A673 (cell line): Measurements from ENCODE around the gene GNAT1. TPM values are rescaled to one million over a fixed set of nuclear protein-coding genes. Genes with fewer than 3 reads are reported as not detected.
A peak's percentile ranks its signal among the peaks of the same experiment; 100 is the strongest.

Experiments
- BruUV-seq: library from RNA; stranded (reverse); fragments of 400-500 nt; replicated peaks from 2 replicates; lab custom pipeline; 2021; lab: Mats Ljungman, UMichigan
- CTCF ChIA-PET: fragments of 300-600 bp; sonication (Branson Sonifier 250); formaldehyde crosslinking; loops from one replicate; lab custom pipeline; 2022; ENCODE audit warnings: antibody characterized with exemption; lab: Charles Lee
- POLR2A ChIA-PET: fragments of 300-600 bp; sonication (Branson Sonifier 250); formaldehyde crosslinking; loops from one replicate; lab custom pipeline; 2022; ENCODE audit warnings: antibody characterized with exemption; ENCODE audit not compliant: low non-redundant PET; lab: Charles Lee
- DNase-seq: peaks from one replicate; pipeline ENCODE4 v3.0.0-alpha.2; 2015; ENCODE audit warnings: low spot score
- H3K27ac ChIP-seq: fragments of 200-600 bp; sonication (generic); 2 replicates; pipeline ENCODE4 v1.5.1; 2016; ENCODE audit warnings: mixed run types, low read depth, mild to moderate bottlenecking, mixed read lengths, antibody characterized with exemption, low read length; ENCODE audit not compliant: poor library complexity, severe bottlenecking
- H3K27me3 ChIP-seq: fragments of 200-600 bp; sonication (generic); replicated peaks from 2 replicates; pipeline ENCODE4 v1.6.1; 2017; ENCODE audit warnings: mixed run types, low read depth, mild to moderate bottlenecking, mixed read lengths, antibody characterized with exemption, low read length; ENCODE audit not compliant: insufficient read depth, poor library complexity
- H3K36me3 ChIP-seq: fragments of 200-600 bp; sonication (generic); 2 replicates; pipeline ENCODE4 v1.6.1; 2016; ENCODE audit warnings: mixed run types, mild to moderate bottlenecking, mixed read lengths, antibody characterized with exemption, low read length; ENCODE audit not compliant: insufficient read depth, poor library complexity, severe bottlenecking
- H3K4me1 ChIP-seq: fragments of 200-600 bp; sonication (generic); 2 replicates; pipeline ENCODE4 v1.6.1; 2017; ENCODE audit warnings: mixed run types, mild to moderate bottlenecking, mixed read lengths, antibody characterized with exemption, low read length; ENCODE audit not compliant: insufficient read depth, poor library complexity, severe bottlenecking
- H3K4me3 ChIP-seq: fragments of 200-600 bp; sonication (generic); 2 replicates; pipeline ENCODE4 v1.5.1; 2016; ENCODE audit warnings: low read depth, mixed run types, mild to moderate bottlenecking, mixed read lengths, low read length; ENCODE audit not compliant: poor library complexity, severe bottlenecking
- H3K9me3 ChIP-seq: fragments of 200-600 bp; sonication (generic); 2 replicates; pipeline ENCODE4 v1.6.1; 2016; ENCODE audit warnings: mixed run types, low read depth, mild to moderate bottlenecking, mixed read lengths, antibody characterized with exemption, low read length; ENCODE audit not compliant: poor library complexity, severe bottlenecking
- CTCF ChIP-seq: fragments of 300-800, 200-600 bp; sonication (generic); conservative IDR thresholded peaks from 2 replicates; pipeline ENCODE4 v1.5.1; 2017; ENCODE audit warnings: low read depth, mild to moderate bottlenecking, antibody characterized with exemption, low read length, moderate library complexity, mixed read lengths
- EZH2 ChIP-seq: fragments of 200-600 bp; sonication (generic); IDR thresholded peaks from 2 replicates; pipeline ENCODE4 v1.6.1; 2017; ENCODE audit warnings: borderline replicate concordance, low read depth, mild to moderate bottlenecking, mixed read lengths, antibody characterized with exemption, low read length; ENCODE audit not compliant: poor library complexity, severe bottlenecking
- intact Hi-C: fragments of 100-400 bp; cut with micrococcal nuclease; formaldehyde crosslinking; loops from one replicate; pipeline ENCODE4 v1.10.0; 2022; ENCODE audit not compliant: unreplicated experiment
- total RNA-seq: library from RNA; stranded (reverse); gene quantifications from 2 replicates; pipeline ENCODE4 v1.2.3, GENCODE V29; 2021

Gene GNAT1
- total RNA-seq, 1 experiment from 2014 or later: not detected

- ChIA-PET POLR2A (no interaction called here), CTCF (no interaction called here)
- H3K4me3 ChIP-seq: no peak overlapping the region
- no peaks in the 10 kb centered on the region for H3K36me3 ChIP-seq
- no peak for TF ChIP-seq CTCF
- TF ChIP-seq EZH2: no peak
- no peaks in the 10 kb centered on the region for H3K9me3 ChIP-seq
- no peak for DNase-seq
- BruUV-seq: no TSS peak
- intact Hi-C loops: loop anchor here (1.0 kb wide), 1 partner anchor 69 kb away; no protein-coding TSS in a partner anchor
- no peaks in the 10 kb centered on the region for H3K4me1 ChIP-seq
- H3K27ac ChIP-seq: no peak overlapping the region
- H3K27me3 ChIP-seq: peaks cover 15% of the 10 kb centered on the region
These were observed 1.4 kb upstream of the GNAT1 start for GRCh38 chr3:50189989-50190388.

- CTCF ChIA-PET: interaction anchor here (0.6 kb wide), 1 partner anchor 35 kb away, joined by 6 read pairs; no protein-coding TSS in a partner anchor
- Histone ChIP-seq H3K4me1 (no peaks in the 10 kb centered on the region), H3K27me3 (peaks cover 15% of the 10 kb centered on the region), H3K36me3 (no peaks in the 10 kb centered on the region), H3K4me3 (no peak overlapping the region), H3K27ac (no peak overlapping the region), H3K9me3 (no peaks in the 10 kb centered on the region)
- POLR2A ChIA-PET: no interaction called here
- TF ChIP-seq CTCF: no peak
- TF ChIP-seq EZH2: no peak
- DNase-seq: no peak
- BruUV-seq: no TSS peak
- intact Hi-C loops: loop anchor here (1.0 kb wide), 1 partner anchor 81 kb away; no protein-coding TSS in a partner anchor
These were observed 714 bp downstream of the GNAT1 start for GRCh38 chr3:50192124-50192523.

GRCh38 chr3:50192689-50193141 lies 1.3 kb downstream of the GNAT1 start:
- no TSS peak for BruUV-seq
- ChIA-PET CTCF (no interaction called here), POLR2A (no interaction called here)
- TF ChIP-seq CTCF (peak; percentile 74), EZH2 (no peak)
- intact Hi-C loops: loop anchor here (1.0 kb wide), 1 partner anchor 81 kb away; no protein-coding TSS in a partner anchor
- Histone ChIP-seq H3K4me3 (no peak overlapping the region), H3K27me3 (peaks cover 15% of the 10 kb centered on the region), H3K27ac (no peak overlapping the region), H3K36me3 (no peaks in the 10 kb centered on the region), H3K9me3 (no peaks in the 10 kb centered on the region), H3K4me1 (no peaks in the 10 kb centered on the region)
- DNase-seq: peak; percentile 63
